HCT116 (cell line): ENCODE data around the gene SACM1L.

Source experiments
- CTCF ChIP-seq, 3 experiments: fragments of 200-600 bp in 1 of 3; sonication (generic) in 1 of 3; IDR thresholded peaks in 2 of 3; conservative IDR thresholded peaks in 1 of 3; 2 replicates each; pipeline ENCODE4 v1.5.1; 2012 to 2017; ENCODE audit warnings: low read depth in 2 of 3, low read length in 2 of 3, antibody characterized with exemption in 1 of 3, borderline replicate concordance in 1 of 3, control low read depth in 1 of 3, mild to moderate bottlenecking in 1 of 3, mixed read lengths in 1 of 3, mixed run types in 1 of 3, moderate library complexity in 1 of 3; ENCODE audit not compliant: insufficient read depth in 1 of 3
- SP1 ChIP-seq: IDR thresholded peaks from 2 replicates; pipeline ENCODE4 v1.6.1; 2012; ENCODE audit warnings: low read depth
- ZBTB33 ChIP-seq: IDR thresholded peaks from 2 replicates; pipeline ENCODE4 v1.6.1; 2011; ENCODE audit warnings: mild to moderate bottlenecking, low read length, moderate library complexity; ENCODE audit not compliant: insufficient replicate concordance; ENCODE audit errors: extremely low read depth

- TF ChIP-seq CTCF (IDR thresholded peaks at IDR 0.05 in 2 of 3, conservative IDR thresholded peaks at IDR 0.05 in 1 of 3; ENCODE audit: borderline replicate concordance in 1 of 3, insufficient read depth in 1 of 3, low read depth in 2 of 3, low read length in 2 of 3) (no peak), ZBTB33 (no peak), SP1 (no peak)
Measured at GRCh38 chr3:45736707-45737106, 47.5 kb downstream of the SACM1L start.
